Ascending aorta (tissue), 2 donors: ENCODE measurements around the gene UBA5. TPM values are rescaled to one million over a fixed set of nuclear protein-coding genes. Genes with fewer than 3 reads are reported as not detected.

Experiments used
- DNase-seq, 2 donors: peaks; one replicate each; pipeline ENCODE4 v3.0.0-alpha.2; 2019; ENCODE audit warnings: low spot score in 2 of 2
- H3K27ac ChIP-seq, 2 donors: fragments of 200-600 bp; sonication (generic); one replicate each; pipeline ENCODE4 v1.5.1; 2016 to 2017; ENCODE audit warnings: mild to moderate bottlenecking in 1 of 2
- H3K27me3 ChIP-seq: fragments of 200-600 bp; sonication (generic); one replicate; pipeline ENCODE4 v1.5.1; 2017
- H3K36me3 ChIP-seq, 2 donors: fragments of 200-600 bp; sonication (generic); one replicate each; pipeline ENCODE4 v1.5.1; 2016
- H3K4me1 ChIP-seq, 2 donors: fragments of 200-600 bp; sonication (generic); one replicate each; pipeline ENCODE4 v1.5.1; 2016 to 2017; ENCODE audit warnings: mild to moderate bottlenecking in 1 of 2
- H3K4me3 ChIP-seq, 2 donors: fragments of 200-600 bp; sonication (generic); one replicate each; pipeline ENCODE4 v1.5.1; 2016 to 2017; ENCODE audit warnings: mild to moderate bottlenecking in 1 of 2
- H3K9me3 ChIP-seq, 2 donors: fragments of 200-600 bp; sonication (generic); one replicate each; pipeline ENCODE4 v1.5.1; 2016
- intact Hi-C: fragments of 100-400 bp; cut with DNase I; formaldehyde crosslinking; loops from one replicate; pipeline ENCODE4 v1.15.1; 2023
- total RNA-seq: library from RNA; depleted of rRNA; stranded (reverse); fragments of >200 nt; gene quantifications from one replicate; pipeline ENCODE4 v1.1.0, GENCODE V29; 2016
- TF ChIP-seq, protein P1 (sequence below), 3 experiments: fragments of 200-600 bp in 2 of 3; fragments of 450-650 bp in 1 of 3; sonication (generic) in 2 of 3; IDR thresholded peaks; one replicate each; pipeline ENCODE4 v1.5.1; 2016 to 2019; ENCODE audit warnings: antibody characterized with exemption in 3 of 3, mild to moderate bottlenecking in 1 of 3, moderate library complexity in 1 of 3

UBA5 gene
- total RNA-seq, 1 donor from 2014 or later = 21.2 TPM

DNA sequence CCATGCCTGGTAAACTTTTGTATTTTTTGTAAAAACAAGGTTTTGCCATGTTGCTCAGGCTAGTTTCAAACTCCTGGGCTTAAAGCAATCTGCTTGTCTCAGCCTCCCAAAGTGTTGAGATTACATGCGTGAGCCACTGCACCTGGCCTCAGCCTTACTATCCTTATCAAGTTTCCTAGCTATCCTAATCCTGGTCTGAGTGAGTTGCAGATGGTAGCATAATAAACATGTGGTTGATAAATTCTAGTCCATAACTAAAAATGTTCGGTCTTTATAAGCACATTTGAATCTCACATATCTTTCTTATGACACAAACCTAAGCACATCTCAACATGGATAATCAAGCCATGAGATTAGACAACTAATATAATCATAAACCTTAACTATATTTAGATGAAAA lies 43.6 kb downstream of the UBA5 start:
- no peak for DNase-seq
- peaks cover 73 to 81% of the 10 kb centered on the region in 2 donors for H3K36me3 ChIP-seq
- no peaks in the 10 kb centered on the region for H3K9me3 ChIP-seq
- H3K27ac ChIP-seq = no peak overlapping the region
- TF ChIP-seq, protein P1, sequence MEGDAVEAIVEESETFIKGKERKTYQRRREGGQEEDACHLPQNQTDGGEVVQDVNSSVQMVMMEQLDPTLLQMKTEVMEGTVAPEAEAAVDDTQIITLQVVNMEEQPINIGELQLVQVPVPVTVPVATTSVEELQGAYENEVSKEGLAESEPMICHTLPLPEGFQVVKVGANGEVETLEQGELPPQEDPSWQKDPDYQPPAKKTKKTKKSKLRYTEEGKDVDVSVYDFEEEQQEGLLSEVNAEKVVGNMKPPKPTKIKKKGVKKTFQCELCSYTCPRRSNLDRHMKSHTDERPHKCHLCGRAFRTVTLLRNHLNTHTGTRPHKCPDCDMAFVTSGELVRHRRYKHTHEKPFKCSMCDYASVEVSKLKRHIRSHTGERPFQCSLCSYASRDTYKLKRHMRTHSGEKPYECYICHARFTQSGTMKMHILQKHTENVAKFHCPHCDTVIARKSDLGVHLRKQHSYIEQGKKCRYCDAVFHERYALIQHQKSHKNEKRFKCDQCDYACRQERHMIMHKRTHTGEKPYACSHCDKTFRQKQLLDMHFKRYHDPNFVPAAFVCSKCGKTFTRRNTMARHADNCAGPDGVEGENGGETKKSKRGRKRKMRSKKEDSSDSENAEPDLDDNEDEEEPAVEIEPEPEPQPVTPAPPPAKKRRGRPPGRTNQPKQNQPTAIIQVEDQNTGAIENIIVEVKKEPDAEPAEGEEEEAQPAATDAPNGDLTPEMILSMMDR (IDR thresholded peaks at IDR 0.05) = no peak
- no peak overlapping the region for H3K4me3 ChIP-seq
- no peaks in the 10 kb centered on the region for H3K27me3 ChIP-seq
- H3K4me1 ChIP-seq = no peaks in the 10 kb centered on the region
- intact Hi-C loops = no loop called here

DNA sequence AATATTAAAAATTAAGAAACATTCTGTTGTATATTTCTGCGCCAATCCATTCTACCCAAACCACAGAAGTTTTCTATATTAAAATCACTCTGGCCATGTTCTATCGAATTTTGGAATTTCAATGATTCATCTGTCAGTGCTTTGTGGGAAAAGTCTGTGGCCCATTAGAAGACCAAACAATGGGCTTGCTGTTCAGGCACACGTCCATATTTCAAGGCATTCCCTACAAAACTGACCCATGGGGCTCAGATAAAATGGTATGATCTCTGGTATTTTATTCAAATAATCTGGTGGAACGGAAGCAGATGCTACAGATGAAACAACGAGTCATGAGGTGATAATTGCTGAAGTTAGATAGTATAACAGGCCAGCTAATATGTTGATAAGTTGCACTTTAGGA lies 49.6 kb downstream of the UBA5 start:
- Histone ChIP-seq H3K9me3 (no peaks in the 10 kb centered on the region), H3K4me1 (no peaks in the 10 kb centered on the region), H3K36me3 (peaks cover 51 to 62% of the 10 kb centered on the region in 2 donors), H3K27me3 (no peaks in the 10 kb centered on the region), H3K4me3 (no peak overlapping the region), H3K27ac (no peak overlapping the region)
- DNase-seq = no peak
- intact Hi-C loops = no loop called here
- TF ChIP-seq, protein P1 (IDR thresholded peaks at IDR 0.05) = no peak

DNA sequence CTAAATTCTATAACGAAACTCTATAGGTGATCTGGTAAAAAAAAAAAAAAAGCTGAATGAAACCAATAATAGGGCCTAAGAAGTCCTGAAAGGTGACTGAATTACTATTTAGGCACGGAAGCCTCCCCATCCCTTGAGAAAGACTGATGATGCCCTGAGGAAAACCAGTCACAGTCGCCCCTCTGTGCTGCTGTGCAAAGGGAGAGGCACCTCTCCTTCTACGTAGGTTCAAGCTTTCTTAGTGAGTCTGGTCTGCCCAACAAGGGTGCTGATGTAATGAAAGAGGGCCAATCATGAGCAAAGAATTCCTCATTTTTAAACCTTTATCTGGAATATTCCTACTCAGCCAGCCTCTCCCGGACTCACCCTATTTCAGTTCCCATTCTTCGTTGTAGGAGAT lies 50.2 kb downstream of the UBA5 start:
- no peaks in the 10 kb centered on the region for H3K9me3 ChIP-seq
- no peak overlapping the region for H3K27ac ChIP-seq
- no peaks in the 10 kb centered on the region for H3K27me3 ChIP-seq
- no peaks in the 10 kb centered on the region for H3K4me1 ChIP-seq
- peaks cover 51 to 57% of the 10 kb centered on the region in 2 donors for H3K36me3 ChIP-seq
- DNase-seq = no peak
- TF ChIP-seq, protein P1 (IDR thresholded peaks at IDR 0.05) = no peak
- H3K4me3 ChIP-seq = no peak overlapping the region
- intact Hi-C loops = no loop called here

DNA sequence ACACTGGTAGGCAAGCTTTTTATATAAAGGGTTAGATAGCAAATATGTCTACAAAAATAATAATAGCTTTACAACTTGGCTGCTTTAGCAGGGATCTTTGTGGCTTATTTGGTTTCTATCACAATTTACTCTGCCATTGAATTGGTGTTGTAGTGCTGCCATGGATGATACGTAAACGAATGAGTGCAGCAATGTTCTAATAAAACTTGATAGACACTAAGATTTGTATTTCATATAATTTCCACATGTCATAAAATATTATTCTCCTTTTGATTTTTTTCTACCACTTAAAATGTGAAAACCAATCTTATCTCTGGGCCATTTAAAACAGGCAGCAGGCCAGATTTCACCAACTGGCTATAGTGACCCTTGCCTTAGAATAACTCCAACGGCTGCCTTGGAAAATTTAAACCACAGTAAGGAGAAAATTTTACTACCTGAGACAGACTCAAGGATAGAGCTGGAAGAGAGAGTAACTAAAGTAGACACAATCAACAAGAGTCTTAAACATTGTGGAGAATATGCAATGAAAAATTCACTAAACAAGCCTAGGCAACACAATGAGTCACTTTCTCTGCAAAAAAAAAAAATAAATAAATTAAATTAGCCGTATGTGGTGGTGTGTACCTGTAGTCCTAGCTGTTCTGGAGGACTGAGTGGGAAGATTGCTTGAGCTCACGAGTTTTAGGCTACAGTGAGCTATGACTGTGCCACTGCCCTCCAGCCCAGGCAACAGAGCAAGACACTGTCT lies 54.0 kb downstream of the UBA5 start:
- no peak overlapping the region for H3K27ac ChIP-seq
- intact Hi-C loops = no loop called here
- no peaks in the 10 kb centered on the region for H3K27me3 ChIP-seq
- peaks cover 34 to 51% of the 10 kb centered on the region in 2 donors for H3K36me3 ChIP-seq
- TF ChIP-seq, protein P1 (IDR thresholded peaks at IDR 0.05) = no peak
- no peak overlapping the region for H3K4me3 ChIP-seq
- H3K9me3 ChIP-seq = no peaks in the 10 kb centered on the region
- DNase-seq = no peak
- peaks cover 0 to 2% of the 10 kb centered on the region in 2 donors for H3K4me1 ChIP-seq

DNA sequence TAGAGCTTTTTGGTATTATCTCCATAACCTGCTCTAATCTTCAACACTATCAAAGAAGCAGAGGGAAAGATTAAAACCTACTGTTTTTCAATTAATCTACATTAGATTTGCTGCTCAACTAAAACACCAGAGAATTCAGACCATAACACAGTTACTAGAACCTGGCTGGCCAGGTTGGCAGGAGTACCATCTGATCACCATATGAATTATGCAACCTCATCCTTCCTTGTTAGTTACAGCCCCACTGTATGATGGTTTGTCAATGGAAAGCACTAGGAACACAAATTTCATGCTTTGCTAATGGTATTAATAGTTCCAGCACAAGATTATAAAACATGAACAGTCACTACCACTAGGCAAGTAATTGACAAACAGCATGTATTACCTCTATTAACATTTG lies 56.2 kb downstream of the UBA5 start:
- H3K4me3 ChIP-seq = no peak overlapping the region
- peaks cover 15 to 30% of the 10 kb centered on the region in 2 donors for H3K36me3 ChIP-seq
- intact Hi-C loops = no loop called here
- TF ChIP-seq, protein P1 (IDR thresholded peaks at IDR 0.05) = no peak
- no peaks in the 10 kb centered on the region for H3K9me3 ChIP-seq
- H3K27me3 ChIP-seq = no peaks in the 10 kb centered on the region
- H3K27ac ChIP-seq = no peak overlapping the region
- peaks cover 6 to 13% of the 10 kb centered on the region in 2 donors for H3K4me1 ChIP-seq
- no peak for DNase-seq
